ENCODE measurements around the gene RBFA.

- TF ChIP-seq CTCF (IDR thresholded peaks at IDR 0.05) (no peak), ZFX (IDR thresholded peaks at IDR 0.05; ENCODE audit: borderline replicate concordance) (no peak)
Observed at GRCh38 chr18:80029690-80030089, 4.5 kb upstream of the RBFA start.

All from 22Rv1 (cell line).